H1 (cell line): ENCODE data around the gene SPP1.

ENCODE experiments used
- CHD2 ChIP-seq: IDR thresholded peaks from 2 replicates; pipeline ENCODE4 v1.6.1; 2012; ENCODE audit warnings: low read length, improper control_type of control experiment
- CTCF ChIP-seq, 3 experiments: IDR thresholded peaks; 1 replicate in 2 of 3; 2 replicates in 1 of 3; pipeline versions ENCODE4 v1.5.1 to v1.6.1; 2011; ENCODE audit warnings: low read length in 3 of 3, mild to moderate bottlenecking in 3 of 3, inconsistent platforms in 2 of 3, low read depth in 1 of 3, moderate library complexity in 1 of 3; ENCODE audit not compliant: insufficient read depth in 1 of 3; ENCODE audit errors: control extremely low read depth in 1 of 3

DNA sequence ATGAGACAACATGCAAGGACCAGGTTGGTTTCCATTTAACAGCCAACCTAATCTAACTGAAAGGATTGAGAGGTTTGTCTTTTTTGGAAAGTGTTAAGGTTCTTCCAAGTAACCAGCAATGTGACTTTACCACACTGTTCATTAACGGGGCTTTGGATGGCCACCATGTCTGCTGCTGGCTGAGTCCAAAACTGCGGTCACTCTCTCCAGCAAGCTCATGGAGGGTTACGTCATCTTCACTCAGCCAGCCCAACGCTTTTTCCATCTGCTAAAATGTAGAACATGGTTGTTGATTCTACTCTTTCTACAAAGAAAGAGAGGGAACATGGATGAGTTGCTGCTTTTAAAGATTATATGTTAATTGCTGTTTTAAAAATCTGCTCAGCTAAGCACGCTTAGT is 43.0 kb downstream of the SPP1 start:
- TF ChIP-seq CHD2 (no peak), CTCF (IDR thresholded peaks at IDR 0.05; ENCODE audit: control extremely low read depth in 1 of 3, insufficient read depth in 1 of 3, low read depth in 1 of 3, low read length in 3 of 3) (no peak)
